Measurements from ENCODE around the gene MESD.

Gene MESD

GRCh38 chr15:80989518-80990478 lies at the start of gene MESD:
Gene MESD, minus strand, starts transcription at chr15:80989819. Its CDS starts 28 bp downstream, at chr15:80989791.
- DNase-seq (ENCODE audit: low read depth in 2 of 2), result peak; percentile 97
- H3K4me3 ChIP-seq (replicated peaks in 1 of 2; ENCODE audit: low read depth in 2 of 2, low read length in 2 of 2), result peak within 1 kb of the TSS; percentile 91
- TF ChIP-seq, protein P1, sequence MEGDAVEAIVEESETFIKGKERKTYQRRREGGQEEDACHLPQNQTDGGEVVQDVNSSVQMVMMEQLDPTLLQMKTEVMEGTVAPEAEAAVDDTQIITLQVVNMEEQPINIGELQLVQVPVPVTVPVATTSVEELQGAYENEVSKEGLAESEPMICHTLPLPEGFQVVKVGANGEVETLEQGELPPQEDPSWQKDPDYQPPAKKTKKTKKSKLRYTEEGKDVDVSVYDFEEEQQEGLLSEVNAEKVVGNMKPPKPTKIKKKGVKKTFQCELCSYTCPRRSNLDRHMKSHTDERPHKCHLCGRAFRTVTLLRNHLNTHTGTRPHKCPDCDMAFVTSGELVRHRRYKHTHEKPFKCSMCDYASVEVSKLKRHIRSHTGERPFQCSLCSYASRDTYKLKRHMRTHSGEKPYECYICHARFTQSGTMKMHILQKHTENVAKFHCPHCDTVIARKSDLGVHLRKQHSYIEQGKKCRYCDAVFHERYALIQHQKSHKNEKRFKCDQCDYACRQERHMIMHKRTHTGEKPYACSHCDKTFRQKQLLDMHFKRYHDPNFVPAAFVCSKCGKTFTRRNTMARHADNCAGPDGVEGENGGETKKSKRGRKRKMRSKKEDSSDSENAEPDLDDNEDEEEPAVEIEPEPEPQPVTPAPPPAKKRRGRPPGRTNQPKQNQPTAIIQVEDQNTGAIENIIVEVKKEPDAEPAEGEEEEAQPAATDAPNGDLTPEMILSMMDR (IDR thresholded peaks at IDR 0.05; ENCODE audit: low read depth, low read length), result no peak

DNA sequence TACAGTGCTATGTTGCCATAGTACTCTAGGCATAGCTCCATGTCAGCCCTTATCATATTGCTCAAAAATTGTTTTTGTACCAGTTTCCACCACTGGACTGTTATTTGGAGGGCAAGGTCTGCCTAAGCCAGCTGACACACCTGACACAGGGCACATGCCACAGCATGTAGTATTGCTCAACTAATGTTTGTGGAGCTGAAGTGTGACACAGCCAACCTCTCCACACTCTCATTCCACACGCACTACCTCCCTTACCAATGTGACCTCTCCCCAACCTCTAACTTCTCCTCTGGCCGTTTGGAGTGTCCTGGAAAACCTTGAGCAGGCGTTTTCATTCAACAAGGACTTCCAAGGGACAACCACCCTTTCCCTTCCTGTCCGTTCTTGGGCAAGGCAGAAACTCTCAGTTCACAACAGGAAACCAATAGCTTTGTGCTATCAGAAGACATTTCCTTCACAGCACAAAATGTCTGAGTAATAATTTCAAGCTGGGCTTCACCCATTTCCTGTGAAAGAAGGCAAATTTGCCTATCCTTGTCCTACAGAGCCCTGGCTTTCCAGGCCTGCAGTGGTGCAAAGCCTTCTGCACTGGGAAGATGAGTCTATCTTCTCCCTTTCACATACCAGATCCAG lies 49.5 kb upstream of the MESD start:
- TF ChIP-seq, protein P1 (IDR thresholded peaks at IDR 0.05; ENCODE audit: low read depth, low read length), result no peak
- peak; percentile 30 to 63 for DNase-seq (ENCODE audit: low read depth in 2 of 2)
- no peak overlapping the region for H3K4me3 ChIP-seq (replicated peaks in 1 of 2; ENCODE audit: low read depth in 2 of 2, low read length in 2 of 2)

- H3K4me3 ChIP-seq (replicated peaks in 1 of 2; ENCODE audit: low read depth in 2 of 2, low read length in 2 of 2), result no peak overlapping the region
- no peak for DNase-seq (ENCODE audit: low read depth in 2 of 2)
- TF ChIP-seq, protein P1 (IDR thresholded peaks at IDR 0.05; ENCODE audit: low read depth, low read length), result no peak
Measured at GRCh38 chr15:81037952-81038743, 48.5 kb upstream of the MESD start.

- TF ChIP-seq, protein P1 (IDR thresholded peaks at IDR 0.05; ENCODE audit: low read depth, low read length), result no peak
- no peak overlapping the region for H3K4me3 ChIP-seq (replicated peaks in 1 of 2; ENCODE audit: low read depth in 2 of 2, low read length in 2 of 2)
- DNase-seq (ENCODE audit: low read depth in 2 of 2), result peak in 1 of 2 donors; percentile 29
Measured at GRCh38 chr15:81033508-81033907, 43.9 kb upstream of the MESD start.

DNA sequence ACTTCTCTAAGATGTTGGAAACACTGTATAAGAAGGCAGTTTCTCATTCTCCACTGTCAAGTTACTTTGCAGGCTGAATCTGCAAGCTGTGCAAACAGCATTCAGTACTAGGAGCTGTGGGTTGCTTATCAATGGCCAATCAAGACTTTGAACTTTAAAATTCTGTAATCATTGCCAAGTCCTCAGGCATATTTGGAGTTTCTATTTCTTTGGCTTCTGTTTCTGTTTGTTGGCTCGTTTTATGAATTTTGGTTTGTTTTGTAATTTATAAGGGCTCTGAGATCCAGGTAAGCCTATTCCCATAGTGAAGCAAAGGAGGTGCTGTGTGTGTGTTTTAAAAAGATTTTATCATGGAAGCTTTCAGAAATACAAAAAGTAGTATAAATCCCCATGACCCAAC lies 43.2 kb upstream of the MESD start:
- TF ChIP-seq, protein P1 (IDR thresholded peaks at IDR 0.05; ENCODE audit: low read depth, low read length), result no peak
- no peak overlapping the region for H3K4me3 ChIP-seq (replicated peaks in 1 of 2; ENCODE audit: low read depth in 2 of 2, low read length in 2 of 2)
- no peak for DNase-seq (ENCODE audit: low read depth in 2 of 2)

- TF ChIP-seq, protein P1 (IDR thresholded peaks at IDR 0.05; ENCODE audit: low read depth, low read length), result no peak
- no peak for DNase-seq (ENCODE audit: low read depth in 2 of 2)
- H3K4me3 ChIP-seq (replicated peaks in 1 of 2; ENCODE audit: low read depth in 2 of 2, low read length in 2 of 2), result no peak overlapping the region
Measured at GRCh38 chr15:81032355-81032754, 42.7 kb upstream of the MESD start.
